Daoy (cell line): ENCODE measurements around the gene WEE2. TPM values are rescaled to one million over a fixed set of nuclear protein-coding genes. Genes with fewer than 3 reads are reported as not detected.
"Not testable (repeated sequence)": the region's sequence is repeated elsewhere in the genome, so short reads cannot be mapped to it uniquely, and the experiment has no call there.

Source experiments
- DNase-seq: peaks from one replicate; pipeline ENCODE4 v3.0.0-alpha.2; 2015; ENCODE audit warnings: low read depth
- total RNA-seq: library from RNA; depleted of rRNA; stranded (reverse); fragments of >200 nt; shearing (Covaris generic); gene quantifications from 2 replicates; pipeline ENCODE4 v1.2.3, GENCODE V29; 2014; rRNA removed

WEE2 gene
- total RNA-seq = not detected in 2 replicates

DNA sequence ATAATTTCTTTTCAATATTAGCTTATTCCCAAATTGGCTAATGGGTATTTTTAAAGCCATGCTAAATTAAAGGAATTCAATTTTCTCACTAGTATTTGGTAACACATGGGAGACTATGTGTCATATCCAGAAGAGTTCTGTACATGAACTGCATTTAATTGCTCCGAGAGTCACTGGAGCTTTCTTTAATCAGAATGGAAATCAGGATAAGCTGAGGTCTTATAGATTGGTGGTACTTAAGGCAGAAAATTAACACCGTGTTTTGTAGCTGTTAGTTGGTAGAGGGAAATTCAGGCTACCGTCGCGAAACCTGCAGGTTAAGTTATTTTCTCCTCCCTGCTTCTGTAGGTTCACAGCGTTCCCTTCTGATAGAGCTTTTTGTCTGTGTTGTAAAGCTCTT is at the start of gene WEE2:
Gene WEE2, plus strand, starts transcription at position 3 of the 400 bp plus-strand sequence. CDS start 406 bp downstream, outside the sequence.
- DNase-seq = no peak

DNA sequence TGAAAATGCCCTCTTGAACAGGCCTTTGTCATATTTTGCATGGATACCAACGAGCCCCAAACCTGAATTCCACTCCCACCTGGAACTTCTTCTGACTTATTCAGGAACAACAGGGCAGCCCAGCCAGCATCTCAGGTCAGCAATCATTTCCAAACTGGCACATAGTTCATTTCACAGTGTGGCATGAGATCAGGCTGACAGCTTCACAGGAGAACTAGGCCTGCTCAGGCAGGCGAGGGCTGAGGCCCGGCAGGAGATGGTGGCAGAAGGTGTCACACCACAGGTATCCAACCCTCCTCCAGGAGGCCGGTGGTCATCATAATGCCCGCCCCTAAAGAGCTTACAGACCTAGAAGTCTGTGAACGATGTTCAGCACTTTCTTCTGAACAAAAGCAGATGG is 48.7 kb upstream of the WEE2 start:
- DNase-seq = no peak

DNA sequence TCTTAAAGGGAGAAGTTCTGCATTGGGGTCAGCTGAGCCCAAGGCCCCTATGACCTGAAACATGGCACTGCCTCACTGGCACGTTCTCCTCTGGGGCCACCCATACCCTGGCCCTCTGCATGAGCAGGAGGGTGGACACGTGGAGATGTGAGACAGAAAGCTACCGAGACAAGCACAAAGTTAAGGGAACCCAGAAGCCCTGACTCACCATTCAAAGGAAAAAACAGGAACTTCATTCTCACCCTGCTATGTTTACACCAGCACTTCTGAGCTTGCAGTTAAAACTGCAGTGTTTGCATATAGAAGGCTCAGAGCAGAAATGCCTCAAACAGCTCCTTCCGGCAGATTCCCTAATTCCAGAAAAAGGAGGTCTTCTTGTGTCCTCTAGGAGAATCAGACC is 47.9 kb upstream of the WEE2 start:
- no peak for DNase-seq

DNA sequence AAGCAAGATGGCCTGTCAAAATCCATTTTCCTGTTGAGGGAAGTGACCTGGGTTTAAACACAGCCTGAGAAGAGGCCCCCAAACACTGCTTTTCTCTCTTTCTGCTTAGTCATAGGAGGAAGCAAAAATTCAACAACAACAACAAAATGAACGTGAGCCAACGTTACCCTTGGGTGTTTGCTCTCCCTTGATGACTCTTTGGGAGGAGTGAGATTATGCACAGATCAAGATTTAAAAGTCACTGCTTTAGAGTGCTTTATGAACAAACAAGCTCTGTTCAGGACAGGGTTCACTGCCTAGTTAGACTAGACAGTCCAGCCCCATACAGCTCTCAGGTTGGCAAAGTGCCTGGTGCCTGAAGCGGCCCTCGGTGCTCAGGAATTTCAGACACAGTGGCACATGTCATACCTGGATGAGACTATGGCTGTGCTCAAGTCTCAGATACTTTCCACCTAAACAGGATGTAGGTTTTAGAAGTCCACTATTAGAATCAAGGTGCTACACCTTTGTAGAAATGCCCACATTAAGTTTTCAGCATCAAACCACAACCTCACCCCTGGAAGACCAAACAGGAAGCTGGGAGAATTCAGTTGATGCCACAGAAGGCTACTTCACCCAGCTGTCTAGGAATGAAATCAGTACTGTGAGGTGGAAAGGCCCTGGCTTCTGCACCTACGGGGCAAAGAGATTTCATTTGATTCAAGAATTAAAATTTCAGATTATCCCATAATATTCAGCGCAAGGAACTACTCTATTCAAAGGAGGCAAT is 44.9 kb upstream of the WEE2 start:
- no peak for DNase-seq

DNA sequence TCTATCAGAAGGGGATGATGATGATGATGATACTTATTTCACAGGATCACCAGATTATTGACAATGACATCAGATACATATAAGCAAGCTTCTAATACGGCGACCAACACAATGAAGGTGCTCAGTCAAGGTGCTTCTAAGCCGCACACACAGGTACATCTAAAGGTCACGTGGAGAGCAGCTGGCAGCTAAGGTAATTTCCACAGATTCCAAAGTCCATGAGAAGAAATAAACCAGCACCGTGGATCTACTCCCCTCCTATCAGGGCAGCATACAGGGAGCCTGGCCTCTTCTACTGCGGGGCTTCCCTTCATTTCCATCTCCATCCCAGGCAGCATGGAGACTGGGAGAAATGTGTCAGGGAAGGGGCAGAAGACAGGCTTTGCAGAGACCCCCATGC is 43.7 kb upstream of the WEE2 start:
- no peak for DNase-seq

DNA sequence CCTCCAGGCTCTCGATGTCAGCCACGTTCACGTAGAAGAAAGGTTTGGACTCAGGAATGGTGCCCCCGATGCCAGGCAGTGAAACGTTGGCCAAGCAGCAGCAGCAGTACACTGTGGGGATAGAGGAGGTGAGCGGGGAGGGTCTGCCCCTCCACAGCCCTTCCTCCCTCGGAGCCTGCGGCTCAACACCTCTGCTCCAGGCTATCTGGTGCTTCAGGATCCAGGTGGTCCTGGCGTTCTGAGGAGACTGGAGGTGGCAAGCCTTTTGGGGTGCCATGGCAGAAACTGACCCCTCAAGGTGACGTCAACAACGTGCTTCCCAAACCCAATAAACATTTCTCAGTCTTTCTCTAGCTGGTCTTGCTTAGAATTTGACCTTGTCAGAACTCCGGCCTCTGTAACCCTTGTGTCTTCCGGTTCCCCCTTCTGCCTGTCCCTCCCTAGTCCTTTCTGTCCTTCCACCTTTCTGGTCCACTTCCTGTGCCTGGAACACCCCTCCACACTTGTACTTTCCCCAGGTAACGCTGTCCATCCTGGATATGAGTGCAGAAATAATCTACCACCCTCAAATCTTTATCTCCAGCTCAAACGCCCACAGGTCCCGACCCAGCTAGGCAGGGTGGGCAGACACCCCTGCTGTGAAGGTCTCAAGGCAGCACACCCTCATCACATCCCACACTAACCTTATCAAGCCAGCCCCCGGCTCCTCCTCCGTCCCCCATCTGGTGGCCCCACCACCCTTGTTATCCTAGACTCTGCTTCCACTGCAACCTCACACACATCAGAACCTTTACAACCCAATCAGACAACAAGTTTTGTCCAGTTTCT is 42.7 kb upstream of the WEE2 start:
- DNase-seq = no peak

DNA sequence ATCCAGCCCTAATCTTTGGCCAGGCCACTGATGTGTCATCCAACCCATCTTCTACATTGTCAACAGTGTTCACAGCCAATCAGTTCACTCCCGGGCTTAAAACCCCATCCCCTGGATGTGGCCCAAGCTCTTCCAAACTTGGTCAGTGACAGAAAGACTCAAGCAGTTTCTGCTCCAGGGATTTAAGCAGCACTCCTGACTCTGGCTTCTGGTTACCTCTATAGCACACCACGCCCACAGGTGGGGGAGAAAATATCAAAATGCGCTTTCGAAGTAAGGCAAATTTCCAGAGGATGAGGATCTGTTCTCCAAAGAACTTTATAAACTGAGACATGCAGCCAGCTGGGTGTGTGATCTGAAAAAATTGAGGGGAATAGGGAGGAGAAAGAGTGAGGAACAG is 42.1 kb upstream of the WEE2 start:
- no peak for DNase-seq

DNA sequence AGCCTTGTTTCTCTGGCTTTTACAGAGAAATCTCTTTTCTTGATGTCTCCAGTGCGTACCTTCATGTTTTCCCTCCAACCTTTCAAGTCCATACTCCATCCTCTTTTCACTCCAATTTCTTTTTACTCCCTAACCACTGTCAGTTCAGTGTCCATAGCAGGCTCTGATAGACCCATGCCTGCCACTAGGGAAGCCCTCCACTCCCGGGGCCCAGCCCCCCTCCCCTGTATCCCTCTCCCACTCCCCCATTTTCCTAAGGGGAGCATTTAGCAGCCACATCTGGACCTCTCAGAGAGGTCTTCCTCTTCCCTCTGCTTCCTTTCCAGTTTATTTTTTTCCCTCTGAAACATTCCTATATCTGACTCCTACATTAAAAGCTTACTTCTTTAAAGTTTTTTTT is 39.3 kb upstream of the WEE2 start:
- no peak for DNase-seq

DNA sequence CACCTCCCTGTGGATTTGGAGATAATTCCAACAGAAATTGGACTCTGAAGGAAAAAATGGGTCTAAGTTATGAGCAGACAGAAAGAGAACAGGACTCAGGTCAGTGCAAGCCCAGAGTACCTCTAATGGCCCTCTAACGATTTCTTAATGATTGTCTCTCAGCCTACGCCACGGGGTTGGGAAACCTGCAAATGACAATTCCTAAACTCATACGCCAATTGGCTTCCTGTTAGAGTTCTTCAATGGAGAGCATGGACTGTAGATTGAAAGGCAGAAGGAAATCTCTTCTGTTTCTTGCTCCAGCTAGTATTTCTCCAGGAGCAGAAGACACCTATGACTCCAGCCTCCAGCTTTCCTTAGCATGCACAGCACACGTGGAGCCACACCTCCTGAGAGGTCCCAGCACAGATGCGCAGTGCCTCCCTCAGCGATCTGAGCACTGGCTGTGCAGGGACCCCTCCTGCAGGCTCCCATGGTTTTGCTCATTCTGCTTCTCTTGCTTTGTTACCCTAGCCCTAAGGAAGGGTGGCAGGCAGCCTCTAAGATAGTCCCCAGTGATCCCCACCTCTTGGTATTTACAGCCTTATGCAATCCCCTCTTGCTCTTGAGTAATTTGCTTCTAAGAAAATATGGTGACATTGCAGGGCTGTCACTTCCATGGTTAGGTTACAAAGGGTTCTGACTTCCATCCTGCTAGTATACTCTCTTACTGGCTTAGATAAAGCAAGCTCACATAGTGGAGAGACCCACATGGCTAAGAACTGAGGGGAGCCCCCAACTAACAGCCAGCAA is 36.3 kb upstream of the WEE2 start:
- no peak for DNase-seq

DNA sequence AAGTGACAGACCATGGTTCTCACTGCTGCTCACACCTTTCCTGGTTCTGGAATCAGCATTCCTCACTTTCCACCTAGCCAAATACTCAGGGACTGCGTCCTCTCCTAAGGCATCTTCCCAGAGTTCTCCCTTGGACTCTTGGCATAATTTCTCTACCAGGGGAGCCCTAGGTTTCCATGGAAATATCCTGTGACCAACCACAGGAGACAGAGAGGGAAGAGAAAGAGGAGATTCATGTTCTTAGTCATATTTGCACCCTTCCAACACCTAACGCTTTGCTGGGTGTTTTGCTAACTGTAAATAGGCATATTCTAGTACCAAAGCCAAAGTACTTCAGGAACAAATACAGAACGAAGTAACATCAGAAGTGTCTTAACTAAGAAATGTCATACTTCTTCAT is 34.8 kb upstream of the WEE2 start:
- DNase-seq = no peak

DNA sequence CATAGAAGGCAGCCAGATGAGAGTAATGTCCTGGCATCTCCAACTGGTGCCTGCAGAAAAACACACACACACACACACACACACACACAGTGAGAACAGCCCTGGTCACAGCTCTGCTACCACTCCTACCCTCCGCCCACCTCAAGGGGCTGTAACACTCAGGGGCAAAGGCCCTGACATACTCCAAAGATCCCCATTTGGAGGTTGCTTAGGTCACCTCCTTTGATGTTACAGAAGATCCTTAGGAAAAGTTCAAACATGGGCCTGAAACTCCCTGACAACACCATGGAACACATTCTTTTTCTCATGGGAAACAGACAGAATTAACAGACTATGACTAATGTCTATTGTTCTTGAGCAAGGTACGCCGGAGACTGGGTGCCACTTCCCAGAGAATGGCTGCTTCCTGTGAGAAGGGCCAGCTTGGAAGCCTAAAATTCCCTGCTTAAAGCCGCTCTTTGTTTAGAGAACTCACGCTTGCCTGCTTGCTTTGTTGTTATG is 33.9 kb upstream of the WEE2 start:
- DNase-seq = peak; percentile 69

DNA sequence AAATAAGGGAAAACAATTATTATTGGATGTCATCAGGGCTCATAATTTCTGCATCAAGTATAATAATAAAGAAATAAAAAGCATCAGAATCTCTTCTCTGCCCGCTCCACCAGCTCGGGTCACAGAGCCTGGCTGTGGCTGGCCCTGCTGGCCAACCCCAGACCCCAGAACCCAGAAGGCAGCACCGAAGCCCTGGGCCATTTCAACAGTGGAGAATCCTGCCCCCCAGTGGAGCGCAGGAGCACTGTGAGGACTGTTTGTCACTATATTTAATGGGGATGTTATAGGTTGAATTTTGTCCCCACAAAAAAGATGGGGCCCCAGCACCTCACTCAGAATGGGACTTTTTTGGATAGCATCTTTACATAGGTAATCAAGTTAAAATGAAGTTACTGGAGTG is 33.5 kb upstream of the WEE2 start:
- DNase-seq = peak; percentile 41

DNA sequence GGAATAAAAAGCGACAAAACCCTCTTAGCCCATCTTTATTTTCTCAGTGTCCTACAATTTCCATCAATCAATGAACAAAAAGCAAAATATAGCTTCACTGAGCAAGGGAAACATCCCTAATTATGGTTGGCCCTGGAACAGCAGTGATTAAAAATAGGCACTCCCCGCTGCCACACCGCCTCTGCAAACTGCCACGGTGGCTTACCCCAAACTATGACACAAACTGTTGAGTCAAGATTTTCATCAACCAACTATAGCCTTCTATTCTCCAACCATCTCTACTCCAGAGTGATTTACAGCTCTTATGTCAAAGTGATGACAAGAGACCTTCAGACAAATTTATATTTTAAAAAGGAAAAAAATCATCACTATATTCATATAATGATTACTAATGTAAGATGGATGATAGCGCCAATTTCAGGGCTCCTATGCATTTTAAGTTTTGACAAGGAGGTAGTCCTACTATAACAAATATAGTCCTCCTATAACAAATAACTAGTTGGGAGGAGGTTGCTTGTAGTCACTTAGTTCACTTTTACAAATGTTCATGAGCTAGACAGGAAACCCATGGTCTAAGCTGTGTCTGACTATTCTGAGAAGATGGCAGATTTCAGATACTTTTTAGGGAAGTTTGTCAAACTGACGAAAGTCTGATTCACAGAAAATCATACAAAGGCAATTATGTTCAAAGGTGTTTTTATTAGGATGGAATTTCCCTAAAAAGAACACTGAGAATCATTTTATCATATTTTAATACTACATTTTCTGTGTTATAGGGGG is 32.5 kb upstream of the WEE2 start:
- DNase-seq = no peak

DNA sequence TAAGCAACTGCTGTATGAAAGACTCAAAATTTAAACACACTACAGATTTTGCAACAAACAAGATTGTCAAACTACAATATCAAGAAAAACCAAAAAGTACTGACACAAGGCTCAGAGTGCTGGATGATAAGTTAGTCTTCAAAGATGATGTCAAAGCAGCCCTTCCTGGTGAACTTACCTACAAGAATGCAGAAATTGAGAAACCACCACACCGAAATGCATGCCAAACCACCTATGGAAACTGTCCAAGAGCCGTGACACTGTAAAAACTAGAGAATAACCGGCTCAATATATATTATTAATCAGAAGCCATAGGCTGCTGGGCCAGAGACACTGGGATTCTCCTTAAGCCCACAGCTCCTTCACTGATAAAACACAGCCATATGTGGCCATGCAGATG is 31.5 kb upstream of the WEE2 start:
- peak; percentile 58 for DNase-seq

DNA sequence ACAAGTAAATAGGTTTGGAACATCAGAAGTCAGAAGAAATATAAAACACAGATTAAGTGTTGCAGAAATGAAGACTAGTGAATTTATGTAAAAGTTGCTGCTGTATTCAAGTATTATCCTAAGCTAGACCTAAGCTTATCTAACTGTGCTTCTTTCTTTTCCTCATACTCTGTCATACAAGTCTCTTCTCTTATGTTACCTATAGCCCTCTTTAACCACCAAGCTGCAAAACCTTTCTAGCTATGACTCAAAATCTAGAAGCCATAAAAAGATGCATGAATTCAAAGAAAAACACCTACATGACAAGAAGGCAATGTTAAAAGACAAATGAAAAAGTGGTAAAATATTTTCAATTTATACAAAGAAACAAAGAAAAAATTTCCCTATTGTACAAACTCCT is 29.1 kb upstream of the WEE2 start:
- DNase-seq = no peak

DNA sequence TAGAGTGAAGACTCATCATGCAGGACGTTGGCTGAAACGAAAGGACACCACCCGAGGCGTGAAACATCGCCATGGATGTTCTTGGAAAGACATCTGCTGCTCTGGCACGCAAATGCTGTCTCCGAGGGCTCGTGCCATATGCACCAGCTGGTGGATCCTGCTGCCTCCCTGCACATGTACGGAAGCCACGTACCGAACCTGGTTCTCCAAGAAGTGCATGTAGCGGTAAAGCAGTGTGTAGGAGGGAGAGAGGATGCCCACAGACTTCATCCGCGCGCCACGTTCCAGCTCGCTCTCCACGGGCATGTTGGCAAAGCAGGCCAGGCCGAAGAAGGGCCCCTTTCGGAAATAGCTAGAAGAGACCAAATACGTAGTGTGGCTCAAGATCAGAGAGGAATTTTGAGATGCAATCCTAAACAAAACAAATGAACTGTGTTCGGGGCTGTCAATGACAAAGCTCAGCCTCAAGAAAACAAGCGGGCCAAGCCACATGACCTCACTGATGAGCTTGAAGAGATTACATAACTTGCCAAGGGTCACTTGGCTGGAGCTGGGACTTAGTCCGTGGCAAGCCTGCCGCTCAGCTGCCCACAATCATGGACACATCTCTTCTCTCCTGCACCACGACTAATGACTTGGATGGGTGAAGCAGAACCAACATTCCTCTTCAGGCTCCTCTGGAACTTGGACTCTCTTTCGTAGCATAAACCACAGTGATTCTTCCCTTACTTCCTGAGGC is 22.7 kb upstream of the WEE2 start:
- DNase-seq = no peak

DNA sequence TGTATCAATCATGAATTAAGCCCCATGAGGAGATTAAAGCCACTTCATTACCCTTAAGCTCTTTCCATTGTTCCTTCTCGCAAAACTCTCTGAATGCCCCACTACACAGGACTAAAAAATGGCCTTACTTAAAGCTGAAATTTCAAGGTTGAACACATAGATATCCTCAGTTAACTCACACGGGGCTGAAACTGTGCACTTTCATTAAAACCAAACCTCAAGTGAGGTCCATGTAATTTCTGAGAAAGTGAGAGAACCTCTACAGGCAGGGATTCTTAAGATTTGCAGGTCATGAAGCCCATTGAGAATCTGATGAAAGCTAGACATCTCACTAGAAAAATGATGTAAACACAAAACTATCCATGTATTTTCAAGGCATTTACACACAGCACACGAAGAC is 22.1 kb upstream of the WEE2 start:
- no peak for DNase-seq

DNA sequence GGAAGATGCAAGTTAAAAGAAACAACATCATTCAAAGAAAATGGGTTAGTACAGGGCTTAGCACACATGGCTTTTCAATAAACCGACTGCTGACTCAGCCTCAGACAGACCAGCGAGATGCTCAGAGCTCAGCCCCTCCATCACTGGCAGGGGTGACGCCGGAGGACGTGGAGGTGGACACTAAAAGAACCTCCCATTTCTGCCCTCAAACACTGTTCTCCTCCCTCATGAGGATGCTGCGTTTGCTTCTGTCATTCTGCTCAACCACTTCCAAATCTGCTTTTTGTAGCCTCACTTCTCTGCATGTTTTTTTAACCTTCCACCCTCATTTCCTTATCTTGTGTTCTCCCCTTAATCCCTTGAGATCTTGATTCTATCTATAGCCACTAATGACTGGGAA is 21.5 kb upstream of the WEE2 start:
- DNase-seq = no peak

DNA sequence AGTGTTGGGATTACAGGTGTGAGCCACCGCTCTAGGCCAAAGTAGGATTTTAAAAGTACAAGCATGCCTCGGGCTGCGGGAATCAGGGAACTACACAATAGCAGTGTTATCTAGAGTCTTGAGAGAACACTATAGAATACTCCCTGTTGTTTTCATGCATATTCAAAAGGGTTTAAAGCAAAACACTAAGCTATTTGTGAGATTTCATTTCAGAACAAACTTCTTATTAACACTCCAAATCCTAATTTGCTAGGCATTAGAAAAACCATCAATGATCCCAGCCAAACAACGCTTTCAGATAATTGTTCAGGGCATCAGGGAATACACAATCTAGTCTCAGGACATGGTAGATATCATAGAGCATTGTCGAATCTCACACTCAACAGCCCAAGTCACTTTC is 20.1 kb upstream of the WEE2 start:
- DNase-seq = no peak

DNA sequence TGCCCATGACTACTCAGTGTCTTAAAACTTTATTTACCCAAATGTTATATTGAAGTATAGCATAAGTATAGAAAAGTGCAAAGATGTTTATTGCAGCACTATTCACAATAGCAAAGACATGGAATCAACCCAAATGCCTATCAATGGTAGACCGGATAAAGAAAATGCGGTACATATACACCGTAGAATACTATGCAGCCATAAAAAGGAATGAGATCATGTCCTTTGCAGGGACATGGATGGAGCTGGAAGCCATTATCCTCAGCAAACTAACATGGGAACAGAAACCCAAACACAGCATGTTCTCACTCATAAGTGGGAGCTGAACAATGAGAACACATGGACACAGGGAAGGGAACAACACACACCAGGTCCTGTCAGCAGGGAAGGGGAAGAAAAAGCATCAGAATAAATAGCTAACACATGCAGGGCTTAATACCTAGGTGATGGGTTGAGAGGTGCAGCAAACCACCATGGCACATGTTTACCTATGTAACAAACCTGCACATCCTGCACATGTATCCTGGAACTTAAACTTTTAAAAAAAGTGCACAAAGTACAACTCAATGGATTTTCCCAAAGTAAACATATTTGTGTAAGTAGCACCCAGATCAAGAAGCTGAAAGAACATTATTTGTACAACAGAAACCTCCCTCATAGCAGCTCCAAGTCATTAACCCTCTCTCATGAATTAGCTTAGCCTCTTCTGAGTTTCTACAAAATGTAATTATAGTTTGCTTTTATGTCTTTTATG is 18.9 kb upstream of the WEE2 start:
- not testable (repeated sequence) for DNase-seq
